ENCODE data around the gene SERPINA12. TPM values are rescaled to one million over a fixed set of nuclear protein-coding genes. Genes with fewer than 3 reads are reported as not detected.

The SERPINA12 gene
- polyA plus RNA-seq, 2 donors = not detected

DNA sequence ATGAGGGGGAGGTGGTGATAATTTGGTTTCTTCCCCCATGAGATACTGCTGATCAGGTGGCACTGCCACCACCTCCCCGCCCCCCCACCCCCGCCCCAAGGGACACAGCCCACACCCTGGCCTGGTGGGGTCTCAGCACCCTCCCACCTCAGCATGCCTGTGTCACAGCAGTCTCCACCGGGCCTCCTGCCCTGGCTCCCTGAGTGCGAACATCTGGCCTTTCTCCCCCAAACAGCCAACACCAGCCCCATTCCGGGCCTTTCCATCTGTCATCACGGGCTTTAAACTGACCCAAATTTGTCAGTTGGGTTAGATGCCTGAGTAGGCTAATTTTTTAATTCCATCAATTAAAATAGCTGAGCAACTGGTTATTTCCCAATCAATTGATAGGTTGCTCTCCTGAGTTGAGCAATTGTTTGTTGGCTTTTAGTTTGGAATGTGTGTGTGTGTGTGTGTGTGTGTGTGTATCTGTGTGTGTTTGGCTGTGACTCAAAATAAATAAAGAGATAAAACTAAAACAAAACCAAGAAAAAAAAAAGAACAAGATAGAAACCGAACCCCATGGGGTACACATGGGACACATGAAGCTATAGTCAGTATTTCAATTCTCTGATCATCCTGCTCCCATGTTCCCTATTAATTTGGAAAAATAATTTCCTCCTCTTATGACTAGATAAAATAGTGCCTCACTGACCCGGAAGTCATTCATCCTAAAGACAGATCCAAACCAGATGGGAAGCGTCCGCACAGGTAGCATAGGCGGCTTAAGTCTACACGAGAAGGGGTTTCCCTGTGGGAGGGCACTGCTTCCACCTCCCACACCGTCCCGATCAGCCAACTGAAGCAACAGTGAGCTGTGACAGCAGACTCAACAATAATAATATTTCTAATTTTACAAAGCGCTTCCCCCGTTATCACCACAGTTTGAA lies 7.4 kb downstream of the SERPINA12 start:
- H3K4me3 ChIP-seq (ENCODE audit: low read depth in 1 of 2, low read length in 2 of 2) = no peak overlapping the region
- H3K27me3 ChIP-seq (ENCODE audit: control insufficient read depth in 1 of 2, insufficient read depth in 2 of 2, low read length in 2 of 2) = no peaks in the 10 kb centered on the region
- no peaks in the 10 kb centered on the region for H3K36me3 ChIP-seq (ENCODE audit: control insufficient read depth in 2 of 2, insufficient read depth in 2 of 2, low read length in 1 of 2)
- H3K9me3 ChIP-seq (ENCODE audit: control insufficient read depth in 2 of 2, insufficient read depth in 1 of 2, low read depth in 1 of 2, low read length in 1 of 2) = no peaks in the 10 kb centered on the region
- 69 to 71% methylated on average over 15 to 16 of the region's 16 CpGs for WGBS, 2 donors
- no peak overlapping the region for H3K27ac ChIP-seq (ENCODE audit: low read depth in 2 of 2, low read length in 1 of 2)
- H3K4me1 ChIP-seq (ENCODE audit: control insufficient read depth in 2 of 2, insufficient read depth in 2 of 2, low read length in 1 of 2) = no peaks in the 10 kb centered on the region

DNA sequence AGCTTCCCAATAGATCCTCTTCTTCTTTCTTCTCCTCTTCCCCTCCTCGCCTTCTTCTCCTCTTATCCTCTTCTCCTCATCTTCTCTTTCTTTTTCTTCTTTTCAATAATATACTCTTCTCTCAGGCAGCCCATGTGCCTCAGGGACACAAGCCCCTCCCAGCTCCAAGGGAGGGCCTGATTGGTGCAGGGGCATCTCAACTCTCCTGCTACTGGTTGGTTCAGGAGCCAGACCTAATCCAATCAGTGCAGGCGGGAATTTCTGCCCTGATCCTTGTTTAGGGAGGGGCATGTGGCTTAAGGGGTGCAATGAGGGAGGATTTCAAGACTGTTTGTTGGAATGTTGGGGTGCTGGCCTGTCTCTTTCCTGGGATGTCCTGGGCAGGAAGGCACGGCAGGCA lies 9.0 kb downstream of the SERPINA12 start:
- Histone ChIP-seq H3K27ac (ENCODE audit: low read depth in 2 of 2, low read length in 1 of 2) (no peak overlapping the region), H3K27me3 (ENCODE audit: control insufficient read depth in 1 of 2, insufficient read depth in 2 of 2, low read length in 2 of 2) (no peaks in the 10 kb centered on the region), H3K4me3 (ENCODE audit: low read depth in 1 of 2, low read length in 2 of 2) (no peak overlapping the region), H3K36me3 (ENCODE audit: control insufficient read depth in 2 of 2, insufficient read depth in 2 of 2, low read length in 1 of 2) (no peaks in the 10 kb centered on the region), H3K4me1 (ENCODE audit: control insufficient read depth in 2 of 2, insufficient read depth in 2 of 2, low read length in 1 of 2) (no peaks in the 10 kb centered on the region), H3K9me3 (ENCODE audit: control insufficient read depth in 2 of 2, insufficient read depth in 1 of 2, low read depth in 1 of 2, low read length in 1 of 2) (no peaks in the 10 kb centered on the region)
- WGBS, 2 donors = 76 to 83% methylated on average over 3 of the region's 3 CpGs

DNA sequence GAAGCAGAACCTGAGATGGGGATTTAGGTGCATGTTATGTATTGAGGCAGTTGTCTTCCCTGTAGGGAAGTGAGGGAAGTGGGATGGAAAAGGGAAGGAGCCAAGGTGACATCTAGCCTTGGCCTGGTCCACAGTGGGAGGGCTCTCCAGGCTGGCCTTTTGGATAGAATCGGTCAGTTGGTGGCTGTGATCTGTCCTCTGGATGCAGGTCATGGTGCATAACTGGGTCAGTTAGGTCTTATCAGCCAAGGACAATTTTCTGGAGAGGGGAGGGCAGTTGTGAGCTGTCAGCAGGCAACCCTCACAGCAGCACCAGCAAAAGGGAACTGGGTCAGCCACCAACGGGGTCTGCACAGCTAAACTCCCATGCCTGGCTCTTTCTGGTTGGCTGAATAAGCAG lies 9.6 kb downstream of the SERPINA12 start:
- 78 to 83% methylated on average over 2 of the region's 2 CpGs for WGBS, 2 donors
- Histone ChIP-seq H3K27ac (ENCODE audit: low read depth in 2 of 2, low read length in 1 of 2) (no peak overlapping the region), H3K9me3 (ENCODE audit: control insufficient read depth in 2 of 2, insufficient read depth in 1 of 2, low read depth in 1 of 2, low read length in 1 of 2) (no peaks in the 10 kb centered on the region), H3K27me3 (ENCODE audit: control insufficient read depth in 1 of 2, insufficient read depth in 2 of 2, low read length in 2 of 2) (no peaks in the 10 kb centered on the region), H3K4me1 (ENCODE audit: control insufficient read depth in 2 of 2, insufficient read depth in 2 of 2, low read length in 1 of 2) (no peaks in the 10 kb centered on the region), H3K4me3 (ENCODE audit: low read depth in 1 of 2, low read length in 2 of 2) (no peak overlapping the region), H3K36me3 (ENCODE audit: control insufficient read depth in 2 of 2, insufficient read depth in 2 of 2, low read length in 1 of 2) (no peaks in the 10 kb centered on the region)

DNA sequence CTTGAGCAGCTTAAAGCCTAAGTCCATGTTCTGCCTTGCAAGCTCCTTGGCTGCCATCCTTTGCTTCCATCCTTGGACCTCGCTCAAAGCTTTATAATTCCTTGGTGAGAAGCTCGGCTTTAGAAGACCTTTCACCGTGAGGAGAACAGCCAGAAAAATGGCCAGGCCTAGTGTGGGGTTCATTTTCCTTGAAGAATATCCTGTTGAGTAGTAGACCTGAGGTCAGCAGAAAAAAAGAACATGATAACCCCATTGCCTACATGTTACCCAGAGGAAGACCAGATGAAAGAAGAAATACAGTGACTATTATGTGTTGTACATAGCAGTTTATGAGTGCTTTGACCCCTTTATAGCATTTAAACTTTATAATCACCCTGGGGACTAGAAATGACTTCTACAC lies 11.1 kb downstream of the SERPINA12 start:
- WGBS, 2 donors = 89 to 92% methylated on average over 3 of the region's 3 CpGs
- Histone ChIP-seq H3K9me3 (ENCODE audit: control insufficient read depth in 2 of 2, insufficient read depth in 1 of 2, low read depth in 1 of 2, low read length in 1 of 2) (no peaks in the 10 kb centered on the region), H3K27ac (ENCODE audit: low read depth in 2 of 2, low read length in 1 of 2) (no peak overlapping the region), H3K27me3 (ENCODE audit: control insufficient read depth in 1 of 2, insufficient read depth in 2 of 2, low read length in 2 of 2) (peaks cover 0 to under 1% of the 10 kb centered on the region in 2 donors), H3K4me1 (ENCODE audit: control insufficient read depth in 2 of 2, insufficient read depth in 2 of 2, low read length in 1 of 2) (no peaks in the 10 kb centered on the region), H3K4me3 (ENCODE audit: low read depth in 1 of 2, low read length in 2 of 2) (no peak overlapping the region), H3K36me3 (ENCODE audit: control insufficient read depth in 2 of 2, insufficient read depth in 2 of 2, low read length in 1 of 2) (no peaks in the 10 kb centered on the region)

DNA sequence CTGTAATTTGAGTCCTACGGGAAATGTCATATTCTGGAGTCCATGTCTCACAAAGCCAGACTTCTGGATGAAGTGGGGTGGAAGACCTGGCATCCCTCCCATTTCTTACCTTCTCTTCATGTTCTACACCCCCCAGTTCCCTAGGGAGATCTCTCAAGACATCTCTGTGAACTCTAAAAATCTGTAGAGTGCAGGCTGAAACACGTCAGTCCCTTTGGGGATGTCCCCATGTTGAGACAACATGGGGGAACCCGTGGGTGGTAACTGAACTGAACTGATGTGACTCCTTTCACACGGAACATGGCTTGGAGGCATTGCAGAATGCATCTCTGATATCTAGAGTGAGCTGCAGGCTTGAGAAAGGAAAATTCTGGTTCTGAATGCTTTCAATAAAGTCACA lies 15.2 kb downstream of the SERPINA12 start:
- Histone ChIP-seq H3K9me3 (ENCODE audit: control insufficient read depth in 2 of 2, insufficient read depth in 1 of 2, low read depth in 1 of 2, low read length in 1 of 2) (no peaks in the 10 kb centered on the region), H3K4me3 (ENCODE audit: low read depth in 1 of 2, low read length in 2 of 2) (no peak overlapping the region), H3K4me1 (ENCODE audit: control insufficient read depth in 2 of 2, insufficient read depth in 2 of 2, low read length in 1 of 2) (no peaks in the 10 kb centered on the region), H3K36me3 (ENCODE audit: control insufficient read depth in 2 of 2, insufficient read depth in 2 of 2, low read length in 1 of 2) (no peaks in the 10 kb centered on the region), H3K27ac (ENCODE audit: low read depth in 2 of 2, low read length in 1 of 2) (no peak overlapping the region), H3K27me3 (ENCODE audit: control insufficient read depth in 1 of 2, insufficient read depth in 2 of 2, low read length in 2 of 2) (peaks cover 0 to 2% of the 10 kb centered on the region in 2 donors)
- 45 to 46% methylated on average over 4 of the region's 4 CpGs for WGBS, 2 donors

GRCh38 chr14:94491511-94491910 lies 17.8 kb downstream of the SERPINA12 start:
- Histone ChIP-seq H3K27ac (ENCODE audit: low read depth in 2 of 2, low read length in 1 of 2) (no peak overlapping the region), H3K36me3 (ENCODE audit: control insufficient read depth in 2 of 2, insufficient read depth in 2 of 2, low read length in 1 of 2) (no peaks in the 10 kb centered on the region), H3K4me3 (ENCODE audit: low read depth in 1 of 2, low read length in 2 of 2) (no peak overlapping the region), H3K27me3 (ENCODE audit: control insufficient read depth in 1 of 2, insufficient read depth in 2 of 2, low read length in 2 of 2) (peaks cover 0 to 2% of the 10 kb centered on the region in 2 donors), H3K9me3 (ENCODE audit: control insufficient read depth in 2 of 2, insufficient read depth in 1 of 2, low read depth in 1 of 2, low read length in 1 of 2) (no peaks in the 10 kb centered on the region), H3K4me1 (ENCODE audit: control insufficient read depth in 2 of 2, insufficient read depth in 2 of 2, low read length in 1 of 2) (no peaks in the 10 kb centered on the region)
- WGBS, 2 donors = 60 to 62% methylated on average over 4 of the region's 4 CpGs

DNA sequence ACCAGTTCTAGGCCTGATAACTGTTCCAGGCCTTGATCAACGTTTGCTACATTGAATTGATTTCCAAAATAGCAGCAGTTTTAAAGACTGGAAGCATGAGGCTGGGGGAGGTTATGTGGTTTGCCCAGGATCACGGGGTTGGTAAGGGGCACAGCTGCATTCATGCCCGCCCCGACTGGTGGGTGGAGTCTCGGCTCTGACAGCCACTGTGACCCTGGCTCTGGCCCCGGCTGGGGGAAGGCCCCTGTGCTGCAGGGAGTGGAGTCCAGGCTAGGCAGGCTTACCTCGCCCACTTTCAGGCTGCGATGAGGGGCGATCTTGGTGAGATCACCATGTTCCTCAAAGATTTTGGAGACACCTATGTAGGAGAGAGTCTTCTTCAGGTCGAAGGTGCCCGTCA lies 19.9 kb downstream of the SERPINA12 start:
- Histone ChIP-seq H3K9me3 (ENCODE audit: control insufficient read depth in 2 of 2, insufficient read depth in 1 of 2, low read depth in 1 of 2, low read length in 1 of 2) (no peaks in the 10 kb centered on the region), H3K4me3 (ENCODE audit: low read depth in 1 of 2, low read length in 2 of 2) (no peak overlapping the region), H3K27ac (ENCODE audit: low read depth in 2 of 2, low read length in 1 of 2) (no peak overlapping the region), H3K27me3 (ENCODE audit: control insufficient read depth in 1 of 2, insufficient read depth in 2 of 2, low read length in 2 of 2) (peaks cover 0 to 2% of the 10 kb centered on the region in 2 donors), H3K4me1 (ENCODE audit: control insufficient read depth in 2 of 2, insufficient read depth in 2 of 2, low read length in 1 of 2) (peaks cover 0 to 3% of the 10 kb centered on the region in 2 donors), H3K36me3 (ENCODE audit: control insufficient read depth in 2 of 2, insufficient read depth in 2 of 2, low read length in 1 of 2) (no peaks in the 10 kb centered on the region)
- WGBS, 2 donors = 71 to 74% methylated on average over 11 of the region's 11 CpGs

DNA sequence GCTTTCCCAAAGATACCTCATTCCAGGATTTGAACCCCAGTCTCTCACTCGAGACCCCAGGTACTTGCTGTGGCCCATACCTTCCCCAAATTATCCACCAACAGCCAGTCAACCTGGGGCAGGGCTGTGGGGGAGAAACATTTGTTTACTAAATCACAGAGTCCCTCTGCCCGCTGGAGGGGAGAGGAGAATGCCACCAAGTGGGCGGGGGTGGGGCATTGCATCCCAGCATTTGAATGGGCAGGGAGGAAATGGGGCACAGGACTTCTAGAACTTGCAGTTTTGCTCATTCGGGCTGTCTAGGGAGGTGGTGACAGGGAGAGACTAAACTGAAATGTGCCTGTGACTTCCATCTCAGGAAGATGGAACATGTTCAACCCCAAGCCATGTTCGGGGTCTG lies 22.4 kb downstream of the SERPINA12 start:
- Histone ChIP-seq H3K27me3 (ENCODE audit: control insufficient read depth in 1 of 2, insufficient read depth in 2 of 2, low read length in 2 of 2) (no peaks in the 10 kb centered on the region), H3K4me1 (ENCODE audit: control insufficient read depth in 2 of 2, insufficient read depth in 2 of 2, low read length in 1 of 2) (peaks cover 0 to 3% of the 10 kb centered on the region in 2 donors), H3K27ac (ENCODE audit: low read depth in 2 of 2, low read length in 1 of 2) (no peak overlapping the region), H3K9me3 (ENCODE audit: control insufficient read depth in 2 of 2, insufficient read depth in 1 of 2, low read depth in 1 of 2, low read length in 1 of 2) (no peaks in the 10 kb centered on the region), H3K4me3 (ENCODE audit: low read depth in 1 of 2, low read length in 2 of 2) (no peak overlapping the region), H3K36me3 (ENCODE audit: control insufficient read depth in 2 of 2, insufficient read depth in 2 of 2, low read length in 1 of 2) (no peaks in the 10 kb centered on the region)
- 38 to 45% methylated on average over 5 of the region's 5 CpGs for WGBS, 2 donors

GRCh38 chr14:94485944-94486841 lies 23.1 kb downstream of the SERPINA12 start:
- Histone ChIP-seq H3K9me3 (ENCODE audit: control insufficient read depth in 2 of 2, insufficient read depth in 1 of 2, low read depth in 1 of 2, low read length in 1 of 2) (no peaks in the 10 kb centered on the region), H3K27ac (ENCODE audit: low read depth in 2 of 2, low read length in 1 of 2) (no peak overlapping the region), H3K27me3 (ENCODE audit: control insufficient read depth in 1 of 2, insufficient read depth in 2 of 2, low read length in 2 of 2) (no peaks in the 10 kb centered on the region), H3K36me3 (ENCODE audit: control insufficient read depth in 2 of 2, insufficient read depth in 2 of 2, low read length in 1 of 2) (no peaks in the 10 kb centered on the region), H3K4me1 (ENCODE audit: control insufficient read depth in 2 of 2, insufficient read depth in 2 of 2, low read length in 1 of 2) (peaks cover 0 to 3% of the 10 kb centered on the region in 2 donors), H3K4me3 (ENCODE audit: low read depth in 1 of 2, low read length in 2 of 2) (no peak overlapping the region)
- WGBS, 2 donors = 14 to 18% methylated on average over 26 of the region's 26 CpGs

Measured in esophagus (tissue), 2 donors.